Tibial artery (tissue), 4 donors: ENCODE measurements around the gene ZC3H14.

Experiments
- DNase-seq, 2 donors: peaks; one replicate each; pipeline ENCODE4 v3.0.0-alpha.2; 2019
- H3K27ac ChIP-seq, 2 donors: fragments of 200-600 bp; sonication (generic) in 1 of 2; 1 replicate in 1 of 2; 2 replicates in 1 of 2; pipeline ENCODE4 v1.5.1; 2018 to 2019; ENCODE audit warnings: mild to moderate bottlenecking in 1 of 2
- H3K27me3 ChIP-seq, 2 donors: fragments of 200-600 bp; sonication (generic) in 1 of 2; one replicate each; pipeline versions ENCODE4 v1.5.1 to v1.6.0; 2016 to 2019
- H3K36me3 ChIP-seq, 3 donors: fragments of 200-600 bp; sonication (generic) in 2 of 3; one replicate each; pipeline ENCODE4 v1.5.1; 2016 to 2019; ENCODE audit warnings: mild to moderate bottlenecking in 2 of 3
- H3K4me1 ChIP-seq, 4 donors: fragments of 200-600 bp; sonication (generic) in 2 of 4; 1 replicate in 3 of 4; 2 replicates in 1 of 4; pipeline ENCODE4 v1.5.1; 2016 to 2019
- H3K4me3 ChIP-seq, 2 donors: fragments of 200-600 bp; sonication (generic) in 1 of 2; 1 replicate in 1 of 2; 2 replicates in 1 of 2; pipeline ENCODE4 v1.5.1; 2018 to 2019; ENCODE audit warnings: mild to moderate bottlenecking in 2 of 2
- H3K9me3 ChIP-seq, 3 donors: fragments of 200-600 bp; sonication (generic) in 1 of 3; one replicate each; pipeline ENCODE4 v1.5.1; 2016 to 2019
- intact Hi-C: fragments of 100-400 bp; cut with DNase I; formaldehyde crosslinking; loops from one replicate; pipeline ENCODE4 v1.15.0; 2023; ENCODE audit warnings: low total_unique reads
- TF ChIP-seq, protein P1 (sequence below), 2 experiments: fragments of 200-600 bp in 1 of 2; fragments of 450-650 bp in 1 of 2; IDR thresholded peaks; one replicate each; pipeline ENCODE4 v1.5.1; 2017 to 2019; ENCODE audit warnings: antibody characterized with exemption in 2 of 2, mild to moderate bottlenecking in 1 of 2, moderate library complexity in 1 of 2

The ZC3H14 gene

DNA sequence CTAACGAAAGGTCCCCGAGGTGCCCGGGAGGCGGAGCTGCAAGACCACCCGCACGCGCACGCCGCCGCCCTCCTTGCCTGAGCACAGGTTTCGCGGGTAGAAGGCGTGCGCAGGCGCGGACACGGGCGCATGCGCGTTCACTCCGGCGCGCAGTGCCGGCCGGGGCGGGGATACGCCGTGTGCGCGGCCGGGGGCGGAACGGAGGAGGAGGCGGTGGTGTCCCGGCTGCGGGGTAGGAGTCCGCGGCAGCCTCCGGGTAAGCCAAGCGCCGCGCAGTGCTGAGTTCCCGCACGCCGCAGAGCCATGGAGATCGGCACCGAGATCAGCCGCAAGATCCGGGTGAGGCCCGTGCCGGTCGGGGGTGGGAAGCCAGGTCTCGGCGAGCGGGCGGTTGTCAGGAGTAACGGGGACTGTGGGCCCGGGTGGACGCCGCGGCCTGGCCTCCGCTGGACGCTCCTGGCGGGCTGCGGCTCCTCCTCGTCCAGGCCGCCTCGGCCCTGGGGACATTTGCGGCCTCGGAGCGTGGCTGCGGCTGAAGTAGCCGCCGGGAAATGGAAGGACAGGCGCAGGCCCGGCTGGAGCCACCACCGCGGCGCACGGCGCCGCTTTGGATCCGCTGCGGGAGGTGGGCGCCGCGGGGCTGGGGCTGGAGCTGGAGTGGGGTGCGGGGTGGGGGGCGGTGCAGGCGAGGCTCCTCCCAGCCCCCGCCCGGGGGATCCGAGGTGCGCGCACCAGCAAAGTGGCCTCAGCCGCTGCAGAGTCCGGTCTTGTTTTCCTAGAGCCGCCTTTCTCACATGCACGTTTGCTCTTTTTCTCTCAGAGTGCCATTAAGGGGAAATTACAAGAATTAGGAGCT, at the start of gene ZC3H14:
TSS of gene ZC3H14 (plus strand) at position 207 of the 856 bp plus-strand sequence. CDS start at position 304, 97 bp downstream.
- Histone ChIP-seq H3K9me3 (no peaks in the 10 kb centered on the region), H3K36me3 (peaks cover 3 to 10% (median 5%) of the 10 kb centered on the region in 3 donors), H3K4me1 (peaks cover 0 to 24% (median 17%) of the 10 kb centered on the region in 4 donors), H3K27ac (peak within 1 kb of the TSS; percentile 90 to 92), H3K27me3 (no peaks in the 10 kb centered on the region), H3K4me3 (peak within 1 kb of the TSS; percentile 74 to 88)
- intact Hi-C loops = no loop called here
- TF ChIP-seq, protein P1, sequence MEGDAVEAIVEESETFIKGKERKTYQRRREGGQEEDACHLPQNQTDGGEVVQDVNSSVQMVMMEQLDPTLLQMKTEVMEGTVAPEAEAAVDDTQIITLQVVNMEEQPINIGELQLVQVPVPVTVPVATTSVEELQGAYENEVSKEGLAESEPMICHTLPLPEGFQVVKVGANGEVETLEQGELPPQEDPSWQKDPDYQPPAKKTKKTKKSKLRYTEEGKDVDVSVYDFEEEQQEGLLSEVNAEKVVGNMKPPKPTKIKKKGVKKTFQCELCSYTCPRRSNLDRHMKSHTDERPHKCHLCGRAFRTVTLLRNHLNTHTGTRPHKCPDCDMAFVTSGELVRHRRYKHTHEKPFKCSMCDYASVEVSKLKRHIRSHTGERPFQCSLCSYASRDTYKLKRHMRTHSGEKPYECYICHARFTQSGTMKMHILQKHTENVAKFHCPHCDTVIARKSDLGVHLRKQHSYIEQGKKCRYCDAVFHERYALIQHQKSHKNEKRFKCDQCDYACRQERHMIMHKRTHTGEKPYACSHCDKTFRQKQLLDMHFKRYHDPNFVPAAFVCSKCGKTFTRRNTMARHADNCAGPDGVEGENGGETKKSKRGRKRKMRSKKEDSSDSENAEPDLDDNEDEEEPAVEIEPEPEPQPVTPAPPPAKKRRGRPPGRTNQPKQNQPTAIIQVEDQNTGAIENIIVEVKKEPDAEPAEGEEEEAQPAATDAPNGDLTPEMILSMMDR (IDR thresholded peaks at IDR 0.05) = no peak
- DNase-seq = peak; percentile 74 to 90

DNA sequence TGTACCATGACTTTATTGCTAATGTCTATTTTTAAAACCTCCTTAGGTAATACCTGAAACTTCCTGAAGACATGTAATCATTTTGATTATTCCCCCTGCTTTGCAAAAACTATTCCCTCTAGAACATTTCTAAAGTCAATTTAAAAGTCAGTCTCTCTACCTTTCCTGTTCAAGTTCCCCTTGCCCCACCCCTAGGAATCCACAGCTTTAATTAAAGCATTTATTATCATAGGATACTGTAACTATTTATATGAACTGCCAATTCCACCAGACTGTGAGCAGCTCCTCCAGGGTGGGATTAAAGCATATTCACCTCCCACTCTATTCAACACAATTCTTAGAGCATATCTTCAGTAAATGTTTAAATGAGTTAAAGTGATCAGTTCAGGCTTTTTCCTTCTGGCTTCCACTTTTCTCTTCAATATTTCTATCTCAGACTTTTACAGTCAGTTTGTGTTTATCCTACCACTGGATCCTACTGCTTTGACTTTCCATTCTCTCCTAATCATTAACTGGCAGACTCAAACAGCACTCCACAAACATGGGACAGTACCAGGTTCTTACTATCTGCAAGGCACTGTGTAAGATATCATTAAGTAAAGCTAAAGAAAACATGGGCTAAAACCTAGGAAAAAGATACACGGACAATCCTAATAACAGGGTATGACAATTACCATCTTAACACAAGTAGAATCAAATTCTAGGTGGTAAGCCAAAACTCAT, 47.2 kb upstream of the ZC3H14 start:
- no peak for DNase-seq
- H3K27ac ChIP-seq = no peak overlapping the region
- TF ChIP-seq, protein P1 (IDR thresholded peaks at IDR 0.05) = no peak
- H3K9me3 ChIP-seq = no peaks in the 10 kb centered on the region
- no peak overlapping the region for H3K4me3 ChIP-seq
- H3K36me3 ChIP-seq = peaks cover 13 to 44% (median 16%) of the 10 kb centered on the region in 3 donors
- H3K27me3 ChIP-seq = no peaks in the 10 kb centered on the region
- peaks cover 0 to 10% (median 0%) of the 10 kb centered on the region in 4 donors for H3K4me1 ChIP-seq
- intact Hi-C loops = no loop called here

- Histone ChIP-seq H3K4me1 (peaks cover 0 to 21% (median 0%) of the 10 kb centered on the region in 4 donors), H3K27me3 (no peaks in the 10 kb centered on the region), H3K9me3 (no peaks in the 10 kb centered on the region), H3K4me3 (no peak overlapping the region), H3K27ac (no peak overlapping the region), H3K36me3 (peaks cover 13 to 44% (median 16%) of the 10 kb centered on the region in 3 donors)
- intact Hi-C loops = no loop called here
- DNase-seq = no peak
- TF ChIP-seq, protein P1 (IDR thresholded peaks at IDR 0.05) = no peak
Observed at GRCh38 chr14:88516861-88517357, 45.9 kb upstream of the ZC3H14 start.

DNA sequence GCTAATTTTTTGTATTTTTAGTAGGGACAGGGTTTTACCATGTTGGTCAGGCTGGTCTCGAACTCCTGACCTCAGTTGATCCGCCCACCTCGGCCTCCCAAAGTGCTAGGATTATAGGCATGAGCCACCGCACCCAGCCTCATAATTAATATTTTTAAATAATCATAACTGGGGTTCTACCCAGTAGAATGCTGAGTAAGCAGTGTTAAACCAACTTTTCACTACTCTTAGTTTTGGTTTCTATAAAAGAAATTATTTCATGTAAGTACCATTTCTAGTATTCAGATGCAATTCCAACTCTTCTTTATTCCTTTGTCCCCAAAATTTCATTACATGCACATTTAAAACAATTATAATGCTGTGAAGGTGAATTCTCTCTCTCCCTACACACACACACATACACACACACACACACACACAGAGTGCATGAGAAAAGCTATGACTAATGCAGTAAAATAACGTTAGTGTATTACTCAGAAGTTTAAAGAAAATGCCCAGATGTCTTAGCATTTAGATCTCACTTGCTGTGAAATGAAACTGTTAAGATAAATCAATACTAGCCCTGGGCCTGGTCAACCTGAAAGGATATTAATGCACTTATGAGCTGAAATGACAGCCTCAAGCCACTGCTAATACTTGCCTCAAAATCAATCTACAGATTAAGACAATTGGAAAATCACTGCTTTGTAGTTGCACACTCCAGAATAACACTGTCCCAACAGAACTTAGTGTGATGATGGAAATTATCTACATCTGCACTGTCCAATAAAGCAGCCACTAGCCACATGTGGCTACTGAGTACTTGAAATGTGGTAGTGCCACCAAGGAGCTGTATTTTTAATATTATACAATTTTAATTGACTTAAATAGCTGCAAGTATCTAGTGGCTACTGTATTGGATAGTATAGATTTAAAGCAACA, 44.0 kb upstream of the ZC3H14 start:
- peaks cover 0 to 32% (median 0%) of the 10 kb centered on the region in 4 donors for H3K4me1 ChIP-seq
- intact Hi-C loops = no loop called here
- H3K27me3 ChIP-seq = no peaks in the 10 kb centered on the region
- H3K36me3 ChIP-seq = peaks cover 10 to 31% (median 13%) of the 10 kb centered on the region in 3 donors
- no peaks in the 10 kb centered on the region for H3K9me3 ChIP-seq
- TF ChIP-seq, protein P1 (IDR thresholded peaks at IDR 0.05) = no peak
- no peak for DNase-seq
- no peak overlapping the region for H3K27ac ChIP-seq
- no peak overlapping the region for H3K4me3 ChIP-seq

GRCh38 chr14:88519907-88520306, 42.9 kb upstream of the ZC3H14 start:
- DNase-seq = no peak
- H3K27ac ChIP-seq = no peak overlapping the region
- TF ChIP-seq, protein P1 (IDR thresholded peaks at IDR 0.05) = no peak
- no peak overlapping the region for H3K4me3 ChIP-seq
- peaks cover 0 to 32% (median 0%) of the 10 kb centered on the region in 4 donors for H3K4me1 ChIP-seq
- H3K27me3 ChIP-seq = no peaks in the 10 kb centered on the region
- H3K9me3 ChIP-seq = no peaks in the 10 kb centered on the region
- peaks cover 4 to 23% (median 8%) of the 10 kb centered on the region in 3 donors for H3K36me3 ChIP-seq
- intact Hi-C loops = no loop called here
